AG04449 (cell line): Measurements from ENCODE around the gene SLC35E1.

Source experiments
- CTCF ChIA-PET: fragments of 350-600 bp; formaldehyde crosslinking; extraction: SDS; loops from one replicate; lab custom pipeline; 2021; ENCODE audit warnings: antibody characterized with exemption; lab: Yijun Ruan, JAX
- POLR2A ChIA-PET: fragments of 400-600, 350-600 bp; formaldehyde crosslinking; extraction: SDS; loops from one replicate; lab custom pipeline; 2020; ENCODE audit warnings: antibody characterized with exemption, inconsistent platforms; lab: Yijun Ruan, JAX
- DNase-seq: peaks from one replicate; pipeline ENCODE4 v3.0.0-alpha.2; 2010; ENCODE audit warnings: low read depth, low spot score
- H3K4me3 ChIP-seq: 2 replicates; pipeline ENCODE4 v1.5.1; 2011; ENCODE audit warnings: low read depth, mild to moderate bottlenecking, control low read depth, low read length
- TF ChIP-seq, protein P1 (sequence below): IDR thresholded peaks from one replicate; pipeline ENCODE4 v1.5.1; 2011; ENCODE audit warnings: mild to moderate bottlenecking, moderate library complexity, low read length, control low read depth, inconsistent platforms; ENCODE audit not compliant: insufficient read depth; ENCODE audit errors: missing control alignments

The SLC35E1 gene

DNA sequence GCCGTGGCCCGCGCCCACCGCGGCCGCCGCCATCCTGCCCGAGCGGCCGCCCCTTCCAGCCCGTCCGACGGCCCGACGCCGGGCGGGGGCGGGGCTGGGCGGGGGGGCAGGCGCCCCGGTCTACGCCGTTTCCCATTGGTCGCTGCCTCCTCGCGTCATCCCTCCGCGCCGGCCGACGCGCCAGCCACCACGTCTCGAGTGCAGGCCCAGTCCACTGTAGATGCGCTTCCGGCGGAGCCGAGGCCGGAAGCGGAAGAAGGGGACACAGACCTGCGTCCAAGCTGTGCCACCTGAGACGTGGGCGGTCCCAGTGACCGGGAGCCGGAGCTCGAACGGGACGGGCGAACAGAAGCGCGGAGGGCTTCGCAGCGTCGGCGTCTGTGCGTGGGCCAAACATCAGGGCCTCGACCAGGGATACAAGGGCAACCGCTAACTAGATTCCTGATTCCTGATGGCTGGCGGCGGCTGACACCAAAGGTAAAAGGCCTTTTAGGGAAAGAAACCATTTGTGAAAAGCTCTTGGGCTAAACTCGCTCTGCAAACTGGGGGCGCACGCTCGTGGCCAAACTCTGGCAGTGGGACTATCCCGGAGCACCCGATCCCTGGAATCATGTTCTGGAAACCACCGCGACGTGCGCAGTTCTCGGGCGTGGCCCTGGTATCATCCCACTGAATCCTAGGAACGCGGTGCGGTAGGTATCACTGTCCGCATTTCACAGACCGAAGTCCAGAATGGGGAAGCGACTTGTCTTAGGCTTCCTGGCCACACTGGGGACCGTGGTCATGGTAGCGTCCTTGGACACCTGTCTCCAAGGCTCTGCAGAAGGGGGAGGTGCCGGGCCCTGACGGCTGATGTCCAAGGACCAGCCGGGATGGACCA is at the start of gene SLC35E1:
Gene SLC35E1 (minus strand): TSS at position 84 of the 880 bp plus-strand sequence. CDS start 51 bp downstream, at position 33.
- POLR2A ChIA-PET, result interaction anchor here (0.6 to 2.1 kb wide), 4 partner anchors 12 to 87 kb away, joined by 3 to 13 read pairs (median 4); partner anchors contain the start of gene SMIM7
- CTCF ChIA-PET, result interaction anchor here (0.8 kb wide), 2 partner anchors 10 to 15 kb away, joined by 3 to 4 read pairs; no protein-coding TSS in a partner anchor
- peak; percentile 69 for DNase-seq
- peak within 1 kb of the TSS; percentile 98 for H3K4me3 ChIP-seq
- TF ChIP-seq, protein P1, sequence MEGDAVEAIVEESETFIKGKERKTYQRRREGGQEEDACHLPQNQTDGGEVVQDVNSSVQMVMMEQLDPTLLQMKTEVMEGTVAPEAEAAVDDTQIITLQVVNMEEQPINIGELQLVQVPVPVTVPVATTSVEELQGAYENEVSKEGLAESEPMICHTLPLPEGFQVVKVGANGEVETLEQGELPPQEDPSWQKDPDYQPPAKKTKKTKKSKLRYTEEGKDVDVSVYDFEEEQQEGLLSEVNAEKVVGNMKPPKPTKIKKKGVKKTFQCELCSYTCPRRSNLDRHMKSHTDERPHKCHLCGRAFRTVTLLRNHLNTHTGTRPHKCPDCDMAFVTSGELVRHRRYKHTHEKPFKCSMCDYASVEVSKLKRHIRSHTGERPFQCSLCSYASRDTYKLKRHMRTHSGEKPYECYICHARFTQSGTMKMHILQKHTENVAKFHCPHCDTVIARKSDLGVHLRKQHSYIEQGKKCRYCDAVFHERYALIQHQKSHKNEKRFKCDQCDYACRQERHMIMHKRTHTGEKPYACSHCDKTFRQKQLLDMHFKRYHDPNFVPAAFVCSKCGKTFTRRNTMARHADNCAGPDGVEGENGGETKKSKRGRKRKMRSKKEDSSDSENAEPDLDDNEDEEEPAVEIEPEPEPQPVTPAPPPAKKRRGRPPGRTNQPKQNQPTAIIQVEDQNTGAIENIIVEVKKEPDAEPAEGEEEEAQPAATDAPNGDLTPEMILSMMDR, result no peak

DNA sequence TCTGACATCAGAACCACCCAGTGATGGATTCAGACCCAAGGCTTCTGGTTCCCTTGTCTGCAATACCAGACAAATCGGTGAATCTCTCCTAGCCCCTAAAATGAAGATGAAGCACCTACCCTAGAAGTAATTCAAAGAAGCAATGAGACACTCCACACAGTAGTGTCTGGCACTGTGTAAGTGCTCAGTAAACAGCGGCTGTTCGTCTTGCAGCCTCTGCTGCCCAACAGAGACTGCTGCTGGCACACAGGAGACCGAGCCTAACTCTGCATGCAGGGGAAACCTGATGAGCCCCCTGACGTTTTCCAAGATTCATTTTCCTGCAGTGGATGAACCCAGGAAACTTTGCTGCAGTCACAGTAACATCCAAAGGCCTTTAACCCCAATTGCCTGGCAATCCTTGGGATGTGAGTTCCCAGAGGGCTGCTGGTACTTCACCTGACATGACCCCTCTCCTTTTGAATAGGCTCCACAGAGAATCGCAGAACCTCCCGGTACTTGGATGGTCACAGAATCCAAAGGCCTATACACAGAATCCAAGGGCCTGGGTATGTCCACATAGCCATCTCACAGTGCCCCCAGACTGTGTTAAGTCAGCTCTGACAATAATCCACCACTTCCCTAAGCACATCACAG is 49.1 kb upstream of the SLC35E1 start:
- H3K4me3 ChIP-seq, result no peak overlapping the region
- DNase-seq, result no peak
- TF ChIP-seq, protein P1, result no peak
- ChIA-PET CTCF (no interaction called here), POLR2A (no interaction called here)

GRCh38 chr19:16620584-16620983 is 48.4 kb upstream of the SLC35E1 start:
- H3K4me3 ChIP-seq, result no peak overlapping the region
- POLR2A ChIA-PET, result no interaction called here
- CTCF ChIA-PET, result no interaction called here
- TF ChIP-seq, protein P1, result no peak
- DNase-seq, result no peak

- H3K4me3 ChIP-seq, result no peak overlapping the region
- DNase-seq, result no peak
- TF ChIP-seq, protein P1, result no peak
- POLR2A ChIA-PET, result no interaction called here
- CTCF ChIA-PET, result no interaction called here
Measured at GRCh38 chr19:16620018-16620417, 47.8 kb upstream of the SLC35E1 start.

DNA sequence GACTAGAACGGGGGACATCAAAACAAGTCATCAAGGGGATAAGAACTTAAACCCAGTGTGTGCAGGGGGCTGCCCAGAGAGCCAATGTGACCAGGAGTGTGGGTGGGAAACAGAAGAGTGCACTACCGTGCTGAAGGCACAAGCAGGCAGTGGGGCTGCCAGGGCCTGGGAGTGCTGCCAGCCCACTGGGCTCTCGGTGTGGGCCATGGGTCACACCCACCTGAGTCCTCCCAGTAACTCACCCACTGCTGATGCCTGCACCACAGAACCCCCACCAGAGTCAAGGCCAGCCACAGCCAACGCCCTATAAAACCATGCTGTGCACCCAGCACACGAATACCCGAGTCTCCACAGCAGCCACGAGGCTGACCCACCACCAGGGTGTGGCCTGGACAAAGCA is 47.2 kb upstream of the SLC35E1 start:
- DNase-seq, result no peak
- ChIA-PET CTCF (no interaction called here), POLR2A (interaction anchor here (2.4 kb wide), 1 partner anchor 9 kb away, joined by 10 read pairs; the partner anchor contains the start of gene MED26)
- TF ChIP-seq, protein P1, result no peak
- no peak overlapping the region for H3K4me3 ChIP-seq

DNA sequence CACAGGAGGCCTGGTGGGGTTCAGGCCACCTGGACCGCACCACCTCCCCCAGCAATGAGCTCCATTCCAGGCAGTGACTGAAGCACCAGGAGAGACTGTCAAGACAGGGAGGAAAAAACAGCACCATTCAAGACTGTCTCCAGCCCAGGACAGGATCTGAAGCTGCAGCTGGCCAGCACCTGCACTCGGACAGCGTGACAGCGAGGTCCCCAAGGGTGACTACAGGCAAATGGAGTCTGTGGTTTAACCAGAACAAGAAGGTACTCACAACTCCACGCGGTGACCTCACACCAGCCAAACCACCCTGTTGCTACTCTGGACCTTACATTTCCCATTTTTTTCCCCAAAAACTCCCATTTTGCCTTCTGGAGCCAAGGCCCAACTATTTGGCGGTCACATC is 46.0 kb upstream of the SLC35E1 start:
- TF ChIP-seq, protein P1, result no peak
- H3K4me3 ChIP-seq, result no peak overlapping the region
- ChIA-PET CTCF (no interaction called here), POLR2A (interaction anchor here (2.4 kb wide), 1 partner anchor 10 kb away, joined by 10 read pairs; the partner anchor contains the start of gene MED26)
- DNase-seq, result no peak
